Fibroblast of lung (primary cell): ENCODE measurements around the gene DQX1. TPM values are rescaled to one million over a fixed set of nuclear protein-coding genes. Genes with fewer than 3 reads are reported as not detected.
A peak's percentile ranks its signal among the peaks of the same experiment; 100 is the strongest.

ENCODE experiments used
- DNase-seq, 2 donors: peaks; one replicate each; pipeline versions ENCODE4 v3.0.0 to v3.0.0-alpha.2; 2010; ENCODE audit warnings: low read depth in 2 of 2
- H2AFZ ChIP-seq: 2 replicates; pipeline ENCODE4 v1.5.1; 2012; ENCODE audit warnings: low read length, control low read depth, inconsistent platforms
- H3K27ac ChIP-seq: 2 replicates; pipeline ENCODE4 v1.5.1; 2011; ENCODE audit warnings: low read length, control low read depth; ENCODE audit not compliant: insufficient read depth
- H3K27me3 ChIP-seq: 2 replicates; pipeline ENCODE4 v1.5.1; 2011; ENCODE audit warnings: mild to moderate bottlenecking, low read length; ENCODE audit not compliant: control insufficient read depth, insufficient read depth
- H3K36me3 ChIP-seq: 2 replicates; pipeline ENCODE4 v1.5.1; 2011; ENCODE audit warnings: low read length; ENCODE audit not compliant: control insufficient read depth, insufficient read depth
- H3K4me1 ChIP-seq: 2 replicates; pipeline ENCODE4 v1.5.1; 2011; ENCODE audit warnings: low read length; ENCODE audit not compliant: control insufficient read depth, insufficient read depth; ENCODE audit errors: extremely low read depth
- H3K4me2 ChIP-seq: 2 replicates; pipeline ENCODE4 v1.5.1; 2011; ENCODE audit warnings: low read length, control low read depth; ENCODE audit not compliant: insufficient read depth; ENCODE audit errors: extremely low read depth
- H3K4me3 ChIP-seq, 4 experiments: fragments of 200-600 bp in 1 of 4; sonication (generic) in 1 of 4; replicated peaks in 1 of 4; 2 replicates each; pipeline ENCODE4 v1.5.1; 2011 to 2016; ENCODE audit warnings: low read length in 4 of 4, low read depth in 3 of 4, mild to moderate bottlenecking in 3 of 4, control low read depth in 2 of 4, inconsistent platforms in 1 of 4, mixed read lengths in 1 of 4; ENCODE audit not compliant: insufficient read depth in 1 of 4; ENCODE audit errors: control extremely low read depth in 1 of 4
- H3K79me2 ChIP-seq: 2 replicates; pipeline ENCODE4 v1.5.1; 2012; ENCODE audit warnings: mild to moderate bottlenecking, low read length, inconsistent platforms; ENCODE audit not compliant: control insufficient read depth, insufficient read depth
- H3K9ac ChIP-seq: 2 replicates; pipeline ENCODE4 v1.5.1; 2011; ENCODE audit warnings: mild to moderate bottlenecking, low read length, control low read depth; ENCODE audit not compliant: insufficient read depth
- H3K9me3 ChIP-seq: 2 replicates; pipeline ENCODE4 v1.5.1; 2012; ENCODE audit warnings: low read depth, low read length; ENCODE audit not compliant: control insufficient read depth, insufficient read depth
- H4K20me1 ChIP-seq: 2 replicates; pipeline ENCODE4 v1.5.1; 2011; ENCODE audit warnings: low read length; ENCODE audit not compliant: control insufficient read depth, insufficient read depth; ENCODE audit errors: extremely low read depth
- EZH2 ChIP-seq: IDR thresholded peaks from 2 replicates; pipeline ENCODE4 v1.5.1; 2012; ENCODE audit warnings: low read length, control low read depth, mild to moderate bottlenecking; ENCODE audit errors: missing control alignments
- polyA plus RNA-seq, 2 donors: library from polyadenylated mRNA; depleted of rRNA in 1 of 2; stranded (reverse) in 1 of 2; unstranded in 1 of 2; fragments of >200 nt; gene quantifications; 2 replicates each; pipeline ENCODE4 v1.2.1, GENCODE V29; 2011 to 2012; ENCODE audit warnings: missing spikeins in 1 of 2
- total RNA-seq: library from RNA; depleted of rRNA; stranded (reverse); fragments of >200 nt; gene quantifications from 2 replicates; pipeline ENCODE4 v1.2.1, GENCODE V29; 2014
- TF ChIP-seq, protein P1 (sequence below), 2 donors: IDR thresholded peaks in 1 of 2; conservative IDR thresholded peaks in 1 of 2; 1 replicate in 1 of 2; 2 replicates in 1 of 2; pipeline ENCODE4 v1.5.1; 2011 to 2012; ENCODE audit warnings: low read length in 2 of 2, control low read depth in 1 of 2, inconsistent platforms in 1 of 2, low read depth in 1 of 2, mild to moderate bottlenecking in 1 of 2

The DQX1 gene
- total and polyA plus RNA-seq, 2 donors (not counting 1 experiment from before 2014, with no cell fraction given) = not detected

- DNase-seq = no peak
- H3K27ac ChIP-seq = no peak within 1 kb of the TSS
- peak within 1 kb of the TSS; percentile 19 for H3K4me2 ChIP-seq
- no peaks in the 10 kb centered on the region for H4K20me1 ChIP-seq
- H2AFZ ChIP-seq = no peak within 1 kb of the TSS
- no peaks in the 10 kb centered on the region for H3K79me2 ChIP-seq
- no peaks in the 10 kb centered on the region for H3K36me3 ChIP-seq
- peak within 1 kb of the TSS in 1 of 4 experiments; percentile 7 for H3K4me3 ChIP-seq
- no peaks in the 10 kb centered on the region for H3K9me3 ChIP-seq
- no peak within 1 kb of the TSS for H3K9ac ChIP-seq
- TF ChIP-seq EZH2 = no peak
- TF ChIP-seq, protein P1, sequence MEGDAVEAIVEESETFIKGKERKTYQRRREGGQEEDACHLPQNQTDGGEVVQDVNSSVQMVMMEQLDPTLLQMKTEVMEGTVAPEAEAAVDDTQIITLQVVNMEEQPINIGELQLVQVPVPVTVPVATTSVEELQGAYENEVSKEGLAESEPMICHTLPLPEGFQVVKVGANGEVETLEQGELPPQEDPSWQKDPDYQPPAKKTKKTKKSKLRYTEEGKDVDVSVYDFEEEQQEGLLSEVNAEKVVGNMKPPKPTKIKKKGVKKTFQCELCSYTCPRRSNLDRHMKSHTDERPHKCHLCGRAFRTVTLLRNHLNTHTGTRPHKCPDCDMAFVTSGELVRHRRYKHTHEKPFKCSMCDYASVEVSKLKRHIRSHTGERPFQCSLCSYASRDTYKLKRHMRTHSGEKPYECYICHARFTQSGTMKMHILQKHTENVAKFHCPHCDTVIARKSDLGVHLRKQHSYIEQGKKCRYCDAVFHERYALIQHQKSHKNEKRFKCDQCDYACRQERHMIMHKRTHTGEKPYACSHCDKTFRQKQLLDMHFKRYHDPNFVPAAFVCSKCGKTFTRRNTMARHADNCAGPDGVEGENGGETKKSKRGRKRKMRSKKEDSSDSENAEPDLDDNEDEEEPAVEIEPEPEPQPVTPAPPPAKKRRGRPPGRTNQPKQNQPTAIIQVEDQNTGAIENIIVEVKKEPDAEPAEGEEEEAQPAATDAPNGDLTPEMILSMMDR (conservative IDR thresholded peaks at IDR 0.05 in 1 of 2, IDR thresholded peaks at IDR 0.05 in 1 of 2; ENCODE audit: low read depth in 1 of 2, low read length in 2 of 2) = no peak
- H3K4me1 ChIP-seq = no peaks in the 10 kb centered on the region
- peaks cover 85% of the 10 kb centered on the region for H3K27me3 ChIP-seq
Observed at GRCh38 chr2:74514368-74515270, 11.4 kb downstream of the DQX1 start, which contains the start of gene TLX2. Gene TLX2 (plus strand): TSS chr2:74514450. CDS start chr2:74514807, 357 bp downstream.

DNA sequence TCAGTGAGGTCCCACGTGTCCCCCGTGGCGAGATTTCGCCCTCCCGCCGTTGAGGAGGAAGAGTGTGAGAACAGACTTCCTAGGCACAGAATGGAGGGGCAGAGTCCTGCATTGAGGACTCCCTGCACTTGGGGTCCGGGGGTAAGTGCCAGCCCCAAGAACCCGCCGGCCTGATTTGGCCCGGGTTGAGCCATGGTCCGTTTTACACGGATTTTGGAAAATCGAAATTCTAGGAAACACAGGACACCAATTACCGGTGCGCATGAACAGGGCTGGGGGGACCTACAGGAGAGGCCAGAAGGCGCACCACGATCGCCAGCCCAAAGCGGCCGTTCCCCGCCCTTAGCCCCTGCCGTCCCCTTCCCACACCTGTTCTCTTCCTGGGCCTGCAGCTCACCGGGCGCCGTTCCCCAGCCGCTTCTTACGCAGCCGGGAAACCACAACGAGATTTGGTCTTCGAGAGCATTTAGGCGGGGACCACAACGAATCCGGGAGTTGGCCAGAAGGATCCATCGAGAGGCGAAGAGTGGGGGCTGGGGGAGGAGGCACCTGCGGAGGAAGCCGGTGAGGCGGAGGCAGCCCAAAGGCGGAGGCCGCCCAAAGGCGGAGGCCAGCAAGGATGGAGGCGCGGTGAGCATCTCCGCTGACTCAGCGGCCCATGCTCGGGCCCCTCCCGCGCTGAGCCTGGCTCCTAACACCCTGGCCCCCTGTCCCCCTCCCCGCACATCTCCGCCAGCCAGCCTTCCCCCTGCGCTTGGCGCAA is 12.2 kb downstream of the DQX1 start:
- H3K79me2 ChIP-seq = no peaks in the 10 kb centered on the region
- no peak overlapping the region for H2AFZ ChIP-seq
- no peaks in the 10 kb centered on the region for H3K4me1 ChIP-seq
- no peak overlapping the region for H3K4me3 ChIP-seq
- no peak for DNase-seq
- no peak overlapping the region for H3K27ac ChIP-seq
- H3K27me3 ChIP-seq = peaks cover 76% of the 10 kb centered on the region
- TF ChIP-seq, protein P1 (conservative IDR thresholded peaks at IDR 0.05 in 1 of 2, IDR thresholded peaks at IDR 0.05 in 1 of 2; ENCODE audit: low read depth in 1 of 2, low read length in 2 of 2) = no peak
- TF ChIP-seq EZH2 = peak; percentile 99
- no peak overlapping the region for H3K4me2 ChIP-seq
- H3K9ac ChIP-seq = no peak overlapping the region
- H3K36me3 ChIP-seq = no peaks in the 10 kb centered on the region
- no peaks in the 10 kb centered on the region for H4K20me1 ChIP-seq
- H3K9me3 ChIP-seq = no peaks in the 10 kb centered on the region
